GM19240 (cell line): Measurements from ENCODE around the gene IFI35.
A peak's percentile ranks its signal among the peaks of the same experiment; 100 is the strongest.
"Not testable (repeated sequence)": the region's sequence is repeated elsewhere in the genome, so short reads cannot be mapped to it uniquely, and the experiment has no call there.

ENCODE experiments used
- DNase-seq: peaks from one replicate; pipeline ENCODE4 v3.0.0; 2011; ENCODE audit warnings: low spot score; ENCODE audit not compliant: insufficient read length

The IFI35 gene

DNA sequence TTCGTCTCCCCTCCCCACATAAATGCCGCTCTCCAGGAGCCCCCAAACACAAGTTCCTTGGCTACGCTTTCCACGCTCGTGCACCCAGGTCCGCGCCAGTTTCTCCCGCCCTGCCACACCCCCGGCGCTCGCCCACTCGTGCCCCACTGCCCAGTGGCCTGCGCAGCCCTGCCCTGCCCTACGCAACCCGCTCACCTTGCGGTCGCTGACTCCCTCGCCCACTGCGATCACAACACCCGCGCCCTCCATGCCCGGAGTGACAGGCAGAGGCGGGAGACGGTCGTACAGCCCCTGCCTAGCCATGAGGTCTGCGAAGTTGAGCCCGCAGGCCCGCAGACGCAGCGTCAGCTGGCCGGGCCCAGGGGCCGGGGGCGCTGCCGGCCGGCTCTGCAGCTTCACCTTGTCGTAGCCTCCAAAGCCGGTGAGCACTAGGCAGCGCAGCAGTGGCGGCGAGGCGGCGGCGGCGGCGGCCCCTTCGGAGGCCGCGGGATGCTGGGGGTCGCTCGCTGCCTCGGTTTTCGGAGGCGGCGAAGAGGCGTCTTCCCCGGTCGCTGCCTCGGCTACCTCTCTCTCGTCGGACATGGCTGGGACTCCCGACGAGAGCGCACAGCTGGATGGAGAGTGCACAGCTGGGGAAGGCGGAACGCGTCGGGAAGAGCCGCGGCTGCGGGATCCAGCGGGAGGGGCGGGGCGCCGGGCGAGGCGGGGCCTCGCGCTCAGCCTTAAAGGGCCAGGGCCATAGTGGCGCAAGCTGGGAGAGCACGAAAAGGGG lies 15.3 kb downstream of the IFI35 start, which contains the start of gene VAT1:
Gene VAT1 (minus strand): TSS at position 645 of the 772 bp plus-strand sequence. CDS start 63 bp downstream, at position 582.
- DNase-seq: peak; percentile 52

DNA sequence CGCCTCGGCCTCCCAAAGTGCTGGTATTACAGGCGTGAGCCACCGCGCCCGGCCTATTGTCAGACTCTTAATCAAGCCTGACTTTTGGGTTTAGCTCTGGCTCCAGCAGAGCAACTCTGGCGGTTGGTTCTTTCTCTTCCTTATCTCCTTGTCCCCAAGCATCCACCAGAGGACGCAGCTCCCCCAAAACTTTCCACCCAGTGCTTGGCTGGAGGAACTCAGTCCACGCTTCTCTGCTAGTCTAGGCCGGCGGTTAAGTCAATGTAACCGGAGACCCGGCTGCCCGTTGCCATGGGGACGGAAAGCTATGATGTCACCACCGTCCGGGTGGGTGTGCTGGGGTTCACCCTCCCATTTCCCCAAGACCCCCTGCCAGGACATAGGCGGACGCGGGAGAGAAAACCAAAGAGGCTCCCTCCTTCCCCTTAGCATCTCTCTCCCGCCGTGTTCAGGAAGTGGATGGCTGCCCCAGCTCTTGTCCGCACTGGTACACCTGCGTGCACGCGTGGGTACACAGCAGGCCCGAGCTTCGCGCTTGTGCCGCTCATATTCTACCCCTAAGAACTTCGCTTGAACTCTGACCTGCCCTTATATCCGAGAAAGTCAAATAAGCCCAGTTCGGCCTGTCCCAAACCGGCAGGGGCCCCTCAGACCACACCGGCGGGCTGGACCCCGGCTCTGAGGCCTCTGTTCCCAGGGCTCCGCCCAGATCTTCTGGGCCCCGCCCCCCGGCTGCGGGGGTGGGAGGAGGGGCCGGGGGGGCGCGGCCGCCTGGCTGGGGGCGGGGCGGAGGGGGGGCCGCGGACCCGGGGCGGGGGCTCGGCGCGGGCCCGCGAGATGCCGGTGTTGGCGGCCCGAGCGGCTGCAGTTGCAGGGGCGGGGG lies 18.1 kb downstream of the IFI35 start, which contains the start of gene RND2:
Gene RND2 (plus strand): TSS at position 825 of the 883 bp plus-strand sequence. CDS start 117 bp downstream, outside the sequence.
- DNase-seq: peak; percentile 97

DNA sequence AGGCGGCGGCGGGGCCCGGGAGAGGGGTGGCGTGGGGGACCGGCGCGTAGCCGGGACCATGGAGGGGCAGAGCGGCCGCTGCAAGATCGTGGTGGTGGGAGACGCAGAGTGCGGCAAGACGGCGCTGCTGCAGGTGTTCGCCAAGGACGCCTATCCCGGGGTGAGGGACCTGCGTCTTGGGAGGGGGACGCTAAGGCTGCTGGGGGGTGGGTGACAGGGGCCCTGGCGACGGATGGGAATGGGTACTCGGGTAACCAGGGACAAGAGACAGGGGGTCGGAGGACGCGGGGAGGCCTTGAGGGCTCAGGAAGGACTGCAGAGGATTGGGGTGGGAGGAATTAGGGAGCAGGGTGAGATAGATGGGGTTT lies 18.7 kb downstream of the IFI35 start:
- DNase-seq: no peak

DNA sequence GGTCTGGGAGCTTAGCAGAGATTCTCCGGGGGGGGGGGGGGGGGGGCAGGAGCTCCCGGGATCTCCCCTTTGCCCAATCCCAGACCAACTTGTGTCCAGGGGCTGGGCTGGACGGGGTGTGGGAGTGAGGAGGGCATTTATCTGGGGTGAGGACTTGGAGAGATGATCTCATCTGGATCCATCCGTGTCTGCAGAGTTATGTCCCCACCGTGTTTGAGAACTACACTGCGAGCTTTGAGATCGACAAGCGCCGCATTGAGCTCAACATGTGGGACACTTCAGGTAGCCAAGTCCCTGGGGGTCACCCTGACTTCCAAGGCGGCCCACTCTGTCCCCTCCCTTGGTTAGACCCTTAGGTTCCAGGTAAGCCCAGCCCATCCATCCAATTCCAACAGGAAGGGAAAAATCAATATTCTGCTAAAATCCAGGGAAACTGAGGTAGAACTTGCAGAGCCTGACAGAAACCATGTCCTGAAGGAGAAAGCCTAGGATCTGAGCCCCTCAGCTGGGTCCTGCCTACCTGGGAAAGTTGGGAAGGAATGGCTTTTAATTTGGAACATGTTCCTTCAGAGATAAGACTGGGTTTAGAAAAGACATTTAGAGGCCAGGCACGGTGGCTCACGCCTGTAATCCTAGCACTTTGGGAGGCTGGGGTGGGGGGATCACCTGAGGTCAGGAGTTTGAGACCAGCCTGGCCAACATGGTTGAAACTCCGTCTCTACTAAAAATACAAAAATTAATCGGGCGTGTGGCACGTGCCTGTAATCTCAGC lies 19.4 kb downstream of the IFI35 start:
- no peak for DNase-seq

DNA sequence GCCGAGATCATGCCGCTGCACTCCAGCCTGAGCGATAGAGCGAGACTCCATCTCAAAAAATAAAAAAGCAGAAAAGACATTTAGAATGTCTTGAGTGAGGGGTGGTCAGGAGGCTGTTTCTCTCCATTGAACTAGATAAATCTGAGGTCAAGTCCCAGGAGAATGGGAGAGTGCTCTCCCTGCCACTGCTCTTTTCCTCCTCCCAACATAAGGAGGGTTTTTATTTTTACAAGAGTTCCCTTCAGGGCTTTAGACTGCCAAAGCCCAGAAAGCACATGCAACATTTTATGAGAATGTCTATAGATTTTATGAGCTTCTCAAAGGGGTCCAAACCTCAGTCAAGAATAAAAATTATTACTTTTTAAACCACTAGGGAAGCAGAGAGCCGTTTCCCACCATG lies 20.0 kb downstream of the IFI35 start:
- DNase-seq: no peak

DNA sequence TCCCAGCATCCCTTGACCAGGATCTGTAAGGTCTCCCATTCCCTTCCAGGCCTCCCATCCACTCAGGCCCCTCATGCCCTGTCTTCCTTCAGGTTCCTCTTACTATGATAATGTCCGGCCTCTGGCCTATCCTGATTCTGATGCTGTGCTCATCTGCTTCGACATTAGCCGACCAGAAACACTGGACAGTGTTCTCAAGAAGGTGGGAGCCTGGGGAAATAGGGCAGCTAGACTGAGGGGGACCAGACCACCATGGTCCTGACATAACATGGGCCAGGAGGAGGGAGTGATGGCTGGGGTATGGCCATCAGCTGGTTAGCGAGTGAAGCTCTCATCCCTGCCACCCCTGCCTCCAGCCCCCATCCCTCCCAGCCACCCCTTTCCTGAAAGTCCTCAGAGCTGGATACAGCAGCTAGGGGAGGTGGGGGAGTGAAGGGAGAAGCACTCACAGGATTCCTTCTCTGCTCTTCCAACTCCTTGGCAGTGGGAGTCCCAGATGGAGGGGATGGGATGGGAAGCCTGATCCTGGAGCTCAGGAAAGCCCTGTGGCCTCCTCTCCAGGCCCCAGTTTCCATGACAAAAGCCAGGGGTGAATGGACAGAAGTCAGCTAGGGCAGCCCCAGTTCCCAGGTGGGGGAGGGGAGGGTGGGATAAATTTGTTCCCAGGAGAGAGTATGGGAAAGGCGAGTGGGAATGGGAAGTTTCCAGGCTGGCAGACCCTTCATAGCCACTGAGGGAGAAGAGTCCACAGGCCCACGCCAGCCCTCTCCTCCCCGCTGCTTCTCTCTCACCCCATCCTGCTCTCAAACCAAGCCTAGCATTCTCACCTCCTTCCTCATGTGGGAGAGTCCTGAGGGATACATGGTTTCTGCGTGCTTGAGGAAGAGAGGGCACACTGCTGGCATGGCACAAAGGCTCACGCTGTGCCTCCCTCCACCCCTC lies 20.8 kb downstream of the IFI35 start:
- DNase-seq: no peak

DNA sequence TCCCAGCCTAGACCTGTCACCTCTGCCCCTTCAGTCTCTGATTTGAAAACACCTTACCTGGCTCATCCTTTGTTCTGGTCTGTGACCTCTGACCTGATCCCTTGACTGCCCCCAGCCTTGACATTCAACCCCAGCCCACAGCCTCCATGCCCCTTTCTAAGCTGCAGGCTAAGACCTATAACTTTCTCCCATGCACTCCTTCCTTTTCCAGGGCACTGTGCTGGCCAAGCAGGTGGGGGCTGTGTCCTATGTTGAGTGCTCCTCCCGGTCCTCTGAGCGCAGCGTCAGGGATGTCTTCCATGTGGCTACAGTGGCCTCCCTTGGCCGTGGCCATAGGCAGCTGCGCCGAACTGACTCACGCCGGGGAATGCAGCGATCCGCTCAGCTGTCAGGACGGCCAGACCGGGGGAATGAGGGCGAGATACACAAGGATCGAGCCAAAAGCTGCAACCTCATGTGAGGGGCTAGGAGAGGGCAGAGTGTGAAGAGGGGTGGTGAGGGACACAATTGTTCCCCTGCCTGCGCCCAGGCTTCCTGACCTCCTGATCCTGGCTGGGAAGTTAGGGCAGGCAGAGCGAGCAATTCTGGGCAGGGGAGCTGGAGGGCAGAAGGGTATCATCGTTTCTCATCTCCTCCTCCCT lies 21.8 kb downstream of the IFI35 start:
- no peak for DNase-seq

DNA sequence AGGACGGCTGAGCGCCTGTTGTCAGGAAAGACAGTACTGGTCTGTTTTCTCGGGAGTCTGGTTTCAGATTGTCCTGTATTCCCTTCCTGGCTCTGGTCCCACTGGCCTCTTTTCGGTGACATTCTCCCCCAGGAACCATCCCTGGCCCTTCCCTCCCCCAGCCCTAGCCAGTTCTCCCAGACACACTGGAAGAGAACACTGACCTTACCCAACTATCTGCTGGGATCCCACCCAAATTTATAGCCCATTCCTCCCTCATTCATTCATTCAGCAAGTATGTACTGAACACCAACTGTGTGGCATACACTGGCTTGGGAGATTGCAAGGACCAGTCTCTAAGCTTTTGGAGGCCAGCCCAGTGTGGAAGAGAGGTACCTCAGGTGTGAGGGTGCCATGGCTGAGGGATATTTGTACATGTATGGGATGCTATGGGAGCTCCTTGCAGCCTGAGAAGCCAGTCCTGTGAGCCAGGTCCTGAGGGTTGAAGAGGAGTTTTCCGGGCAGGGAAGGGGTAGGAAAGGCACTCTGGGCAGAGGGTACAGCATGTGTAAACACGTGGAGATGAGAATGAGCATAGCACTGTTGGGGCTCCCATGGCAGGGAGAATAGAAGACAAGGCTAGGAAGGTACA lies 23.7 kb downstream of the IFI35 start:
- DNase-seq: no peak

DNA sequence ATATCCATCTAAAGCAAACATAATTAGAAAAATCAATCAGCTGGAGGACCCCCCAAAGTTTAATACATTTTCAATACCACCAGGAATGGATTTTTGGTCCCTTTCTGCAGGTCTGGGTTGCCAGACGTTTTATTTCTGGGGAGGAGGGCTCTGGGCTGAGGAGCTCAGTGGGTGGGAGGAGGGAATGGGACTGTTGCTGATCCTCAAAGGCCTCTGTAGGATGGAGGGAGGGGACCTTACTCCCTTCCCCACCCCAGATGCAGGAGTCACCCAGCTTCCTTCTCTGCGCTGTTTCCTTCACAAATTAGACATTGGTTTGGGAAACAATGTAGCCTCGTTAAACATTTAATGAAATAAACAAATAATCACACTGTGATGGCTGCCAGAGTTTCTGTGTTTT lies 25.1 kb downstream of the IFI35 start:
- DNase-seq: no peak

DNA sequence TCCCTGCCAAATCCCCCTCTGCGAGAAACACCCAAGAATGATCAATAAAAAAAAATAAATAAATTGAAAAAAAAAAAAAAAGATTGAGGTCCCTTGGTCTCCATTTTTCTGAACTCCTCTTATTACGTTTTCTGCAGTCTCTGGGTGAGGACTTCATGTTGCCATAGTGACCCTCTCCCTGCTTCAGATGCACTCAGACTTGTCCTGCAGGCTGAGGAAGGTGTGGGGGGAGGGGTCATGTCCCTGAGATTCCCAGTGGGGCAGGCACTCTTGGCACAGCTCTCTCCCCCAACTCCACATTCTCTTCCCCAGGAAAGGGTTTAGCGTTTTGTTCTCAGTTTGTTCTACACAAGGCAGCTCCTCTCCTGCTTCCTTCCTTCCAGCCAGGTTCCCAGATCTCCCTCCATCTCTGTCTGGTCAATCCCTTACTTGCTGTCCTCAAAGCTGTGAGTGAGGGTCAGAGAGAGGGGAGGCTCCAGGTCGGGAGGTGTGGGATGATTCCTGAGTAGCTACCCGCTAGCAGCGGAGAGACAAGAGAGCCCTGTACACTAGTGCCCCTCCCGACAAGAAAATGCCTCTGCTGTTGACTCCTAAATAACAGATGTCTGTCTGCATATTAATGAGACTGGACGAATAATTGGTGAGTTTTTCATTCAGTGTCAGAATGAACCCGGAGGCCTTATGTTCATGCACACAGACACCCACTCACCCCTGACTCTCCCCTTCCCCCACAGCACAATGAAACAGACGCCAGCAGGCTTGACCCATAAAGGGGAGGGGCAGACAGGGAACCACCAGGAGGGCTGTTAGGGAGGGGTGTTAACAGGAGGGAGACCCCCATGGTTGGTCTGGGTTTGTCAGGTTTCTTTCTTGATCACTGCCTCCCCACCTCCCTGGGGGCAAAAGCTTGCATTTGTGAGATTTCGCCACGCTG lies 27.6 kb downstream of the IFI35 start:
- no peak for DNase-seq

DNA sequence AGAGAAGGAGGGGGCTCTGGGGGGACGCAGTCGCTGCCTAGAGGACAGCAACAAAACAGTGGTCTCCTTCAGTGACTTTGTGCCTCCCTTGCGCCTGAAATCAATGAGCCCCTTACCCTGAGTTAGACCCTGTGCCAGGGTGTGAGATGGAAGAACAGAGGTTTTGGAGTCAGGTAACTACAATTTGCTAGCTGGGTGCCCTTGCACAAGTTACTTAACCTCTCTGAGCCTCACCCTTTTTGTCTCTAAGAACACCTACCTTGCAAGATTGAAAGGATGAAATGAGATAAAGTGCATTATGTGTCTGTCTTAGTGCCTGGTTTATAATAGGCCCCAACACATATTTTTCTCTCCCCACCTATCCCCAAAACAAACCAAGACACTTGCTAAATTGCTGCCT lies 28.3 kb downstream of the IFI35 start:
- no peak for DNase-seq

DNA sequence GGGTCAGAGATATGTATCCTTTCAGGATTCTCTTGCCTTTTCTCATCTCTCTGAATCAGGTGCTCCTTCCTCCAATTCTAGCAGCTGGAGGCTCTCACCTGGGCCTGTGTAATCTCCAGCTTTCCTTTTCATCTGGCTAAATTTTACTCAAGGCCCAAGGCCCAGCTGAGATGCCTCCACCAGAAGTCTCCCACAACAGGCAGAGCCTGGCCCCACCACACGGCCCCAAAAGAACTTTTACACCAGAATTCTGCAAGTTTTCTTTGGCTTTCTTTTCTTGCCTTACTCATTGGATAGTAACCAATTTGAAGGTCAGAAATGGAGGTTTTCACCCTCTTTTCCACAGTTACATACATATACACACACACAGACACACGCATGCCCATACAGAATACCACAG lies 33.1 kb downstream of the IFI35 start:
- no peak for DNase-seq

DNA sequence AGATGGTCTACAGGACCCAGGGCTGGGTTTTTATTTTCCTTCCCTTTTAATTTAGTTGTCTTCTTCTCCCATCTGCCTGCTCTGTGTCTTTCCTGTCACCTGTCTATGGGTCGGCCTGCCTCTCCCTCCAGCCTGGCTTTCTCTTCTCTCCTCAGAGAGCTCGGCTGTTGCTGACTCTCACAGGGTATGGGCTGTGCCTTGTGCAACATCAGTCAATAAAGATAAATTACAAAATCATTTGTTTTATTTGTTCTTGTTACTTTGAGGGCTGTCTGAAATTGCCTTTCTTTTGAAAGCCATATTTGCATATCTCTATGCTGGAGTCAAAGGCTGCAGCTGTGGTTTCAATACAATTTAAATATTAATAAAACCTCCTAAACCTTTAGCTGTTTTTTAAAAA lies 34.1 kb downstream of the IFI35 start:
- DNase-seq: no peak

DNA sequence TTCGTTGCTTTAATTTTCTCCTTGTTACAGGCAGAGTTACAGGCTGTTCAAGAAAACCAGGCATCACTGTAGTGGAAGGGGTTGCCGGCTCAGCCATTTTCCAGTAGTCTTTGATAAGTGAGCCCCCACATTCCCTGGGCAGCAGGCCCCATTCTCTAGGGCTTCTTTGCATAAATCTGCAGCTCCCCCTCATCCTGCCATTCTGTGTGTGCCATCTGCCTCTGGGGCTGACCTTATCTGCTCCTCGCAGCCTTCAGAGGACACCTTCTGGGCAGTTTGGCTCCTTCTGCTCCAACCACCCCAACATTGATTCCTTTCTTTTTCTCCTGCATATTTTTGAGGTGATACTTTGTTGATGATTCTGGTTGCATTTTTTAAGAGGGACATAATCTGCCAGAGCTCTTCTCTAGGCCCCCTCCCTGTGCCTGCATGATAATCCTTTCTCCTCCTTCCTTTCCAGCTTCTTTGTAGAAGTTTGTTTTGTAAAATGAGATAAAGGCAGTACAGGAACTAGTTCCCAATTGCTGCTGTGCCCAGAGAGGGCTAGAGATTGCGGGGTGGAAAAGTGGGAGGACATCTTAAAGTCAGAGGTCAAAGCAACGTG lies 35.5 kb downstream of the IFI35 start:
- DNase-seq: no peak

DNA sequence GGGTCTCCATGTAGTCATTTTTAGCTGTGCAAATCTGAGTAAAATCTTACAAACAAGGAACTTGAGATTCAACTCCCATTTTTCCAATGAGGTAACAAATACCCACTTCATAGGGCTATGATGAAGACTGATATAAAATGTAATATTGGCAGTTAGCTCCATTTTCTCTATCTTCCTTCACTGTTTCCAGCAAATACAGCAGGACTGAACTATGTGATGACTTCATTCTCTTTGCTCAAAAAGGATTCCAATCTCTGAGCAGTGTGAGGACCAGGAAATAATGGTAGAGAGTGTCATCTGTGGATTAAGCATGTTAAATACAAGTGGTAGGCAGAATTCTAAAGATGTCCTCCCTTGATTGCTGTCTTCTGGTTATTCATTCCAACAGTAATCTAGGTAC lies 36.7 kb downstream of the IFI35 start:
- DNase-seq: no peak

DNA sequence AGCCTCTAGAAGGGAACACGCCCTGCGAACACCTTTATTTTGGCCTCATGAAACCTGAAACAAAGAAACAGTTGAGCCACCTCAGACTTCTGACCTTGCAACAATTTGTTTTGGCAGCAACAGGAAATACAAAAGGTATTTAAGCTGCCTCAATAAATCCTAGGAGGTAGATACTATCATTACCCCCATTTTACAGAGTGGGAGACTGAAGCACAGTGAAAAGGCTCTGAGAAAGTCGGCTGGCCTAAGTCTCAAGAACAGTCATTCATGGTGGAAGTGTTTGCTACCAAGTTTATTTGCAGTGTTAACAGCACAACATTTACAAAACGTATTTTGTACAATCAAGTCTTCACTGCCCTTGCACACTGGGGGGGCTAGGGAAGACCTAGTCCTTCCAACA lies 37.4 kb downstream of the IFI35 start:
- no peak for DNase-seq

DNA sequence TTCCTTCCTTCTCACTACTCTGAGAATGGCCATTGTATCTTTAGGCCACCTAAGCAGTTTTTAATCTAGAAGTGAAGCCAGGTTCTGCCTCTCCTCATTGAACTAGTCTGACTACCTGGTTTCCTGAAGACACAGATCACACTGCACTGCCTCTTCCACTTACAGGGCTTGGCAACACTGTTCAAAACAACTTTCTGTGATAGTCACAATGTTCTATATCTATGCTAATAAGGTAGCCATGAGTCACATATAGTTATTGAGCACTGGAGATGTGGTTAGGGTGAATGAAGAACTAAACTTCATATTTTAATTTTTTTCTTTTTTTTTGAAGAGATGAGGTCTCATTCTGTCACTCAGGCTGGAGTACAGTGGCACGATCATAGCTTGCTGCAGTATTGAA lies 45.4 kb downstream of the IFI35 start:
- no peak for DNase-seq

DNA sequence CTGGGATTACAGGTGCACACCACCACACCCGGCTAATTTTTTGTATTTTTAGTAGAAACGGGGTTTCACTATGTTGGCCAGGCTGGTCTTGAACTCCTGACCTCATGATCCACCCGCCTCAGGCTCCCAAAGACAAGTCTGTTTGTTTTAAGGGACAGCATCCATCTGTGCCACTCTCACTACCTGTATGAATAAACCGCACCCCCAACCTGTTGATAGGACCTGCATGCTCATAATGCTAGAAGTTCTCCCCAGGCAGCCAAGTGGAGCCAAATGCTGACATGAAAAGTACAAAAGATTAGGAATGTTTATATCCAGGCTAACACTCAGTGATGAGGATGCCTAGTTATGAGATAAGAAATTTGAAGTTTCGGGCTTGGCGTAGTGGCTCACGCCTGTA lies 46.4 kb downstream of the IFI35 start:
- not testable (repeated sequence) for DNase-seq
